ENCODE results near the gene GABBR2. TPM values are rescaled to one million over a fixed set of nuclear protein-coding genes. Genes with fewer than 3 reads are reported as not detected.

The GABBR2 gene
- total and polyA plus RNA-seq, 9 of the 15 experiments (the other 6 are each of a cell fraction or from before 2014, with no cell fraction given): 0.15 to 1.9 (median 0.32) TPM

DNA sequence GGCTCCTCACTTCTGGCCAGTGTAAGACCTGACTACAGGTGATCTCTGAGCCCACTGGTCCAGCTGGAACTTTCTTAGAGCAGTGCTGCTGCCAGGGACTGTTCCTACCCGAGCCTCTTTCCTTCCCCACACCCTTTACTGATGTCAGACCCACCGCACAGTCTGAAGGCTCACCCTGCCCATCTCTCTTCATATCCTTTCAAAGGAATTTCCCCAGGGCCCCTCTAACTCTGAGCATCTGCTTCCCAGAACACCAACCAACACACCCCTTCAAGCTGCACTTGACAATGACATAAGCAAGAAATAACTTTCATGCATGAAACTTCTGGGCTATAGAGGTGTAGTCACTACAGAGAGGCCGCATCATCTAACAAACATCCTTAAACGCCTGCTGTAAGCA is 119.6 kb downstream of the GABBR2 start:
- no peaks in the 10 kb centered on the region for H4K20me1 ChIP-seq (replicated peaks; ENCODE audit: control insufficient read depth, insufficient read depth, low read length)
- no peak overlapping the region for H3K4me3 ChIP-seq
- no peaks in the 10 kb centered on the region for H3K9me3 ChIP-seq (replicated peaks; ENCODE audit: control insufficient read depth, insufficient read depth, low read depth, low read length)
- FAIRE-seq: no peak
- no peaks in the 10 kb centered on the region for H3K79me2 ChIP-seq (ENCODE audit: control insufficient read depth, insufficient read depth, low read length)
- in situ Hi-C loops (cut with MboI) (no loop called here), intact Hi-C loops (cut with micrococcal nuclease) (no loop called here)
- H3K4me2 ChIP-seq (ENCODE audit: insufficient read depth, low read length): no peak overlapping the region
- H3K27ac ChIP-seq (ENCODE audit: extremely low read depth, low read depth, low read length): no peak overlapping the region
- TF ChIP-seq ZNF197 (CRISPR knock-in tag; IDR thresholded peaks at IDR 0.05; ENCODE audit: low read depth) (no peak), MITF (IDR thresholded peaks at IDR 0.05) (no peak), GATAD2B (IDR thresholded peaks at IDR 0.05; ENCODE audit: borderline replicate concordance) (no peak), FOSL1 (tag; conservative IDR thresholded peaks at IDR 0.05) (no peak), MCM7 (IDR thresholded peaks at IDR 0.05) (no peak), MAFF (IDR thresholded peaks at IDR 0.05; ENCODE audit: low read length) (no peak)
- ChIA-PET POLR2A (interaction anchor here (0.9 to 1.5 kb wide), 2 partner anchors 11 to 13 kb away, joined by 3 to 5 read pairs; no protein-coding TSS in a partner anchor), CTCF (ENCODE audit: low intra/inter-chr PET ratio) (no interaction called here)
- H3K36me3 ChIP-seq (ENCODE audit: control insufficient read depth, insufficient read depth, low read length): no peaks in the 10 kb centered on the region
- H3K4me1 ChIP-seq (replicated peaks in 1 of 2; ENCODE audit: control insufficient read depth in 2 of 2, insufficient read depth in 2 of 2, low read length in 2 of 2): no peaks in the 10 kb centered on the region; a peak in 1 of 5 replicates
- no TSS peak for BruUV-seq (replicated peaks)
- H3K27me3 ChIP-seq (ENCODE audit: control insufficient read depth in 2 of 2, insufficient read depth in 2 of 2, low read length in 2 of 2): peaks cover 12 to 21% of the 10 kb centered on the region in 2 experiments
- ATAC-seq: no peak
- H3K9ac ChIP-seq (ENCODE audit: insufficient read depth in 1 of 2, low read depth in 2 of 2, low read length in 2 of 2): no peak overlapping the region
- no peak overlapping the region for H2AFZ ChIP-seq (ENCODE audit: low read depth, low read length)
- no peaks in the 10 kb centered on the region for H3K9me1 ChIP-seq (ENCODE audit: control insufficient read depth, insufficient read depth, low read length)
- DNase-seq (ENCODE audit: extremely low read depth in 1 of 4, low spot score in 3 of 4): no peak
- WGBS (ENCODE audit: insufficient coverage, low coverage, missing lambda C conversion rate): 10% methylated on average over 4 of the region's 4 CpGs

Data from K562 (cell line).